IMR-90 (cell line): Measurements from ENCODE around the gene IL4R.

ENCODE experiments used
- BHLHE40 ChIP-seq: fragments of 150-350 bp; IDR thresholded peaks from 2 replicates; pipeline ENCODE4 v1.6.1; 2016; ENCODE audit warnings: mild to moderate bottlenecking, low read depth, low read length
- CEBPB ChIP-seq: IDR thresholded peaks from 2 replicates; pipeline ENCODE4 v1.6.1; 2012; ENCODE audit warnings: low read depth, low read length, improper control_type of control experiment
- CTCF ChIP-seq: conservative IDR thresholded peaks from 2 replicates; pipeline ENCODE4 v1.5.1; 2012; ENCODE audit warnings: mild to moderate bottlenecking, low read depth, low read length, improper control_type of control experiment
- FOS ChIP-seq: fragments of 150-350 bp; IDR thresholded peaks from 2 replicates; pipeline ENCODE4 v1.6.1; 2016; ENCODE audit warnings: low read depth, low read length
- MAFK ChIP-seq: IDR thresholded peaks from 2 replicates; pipeline ENCODE4 v1.6.1; 2012; ENCODE audit warnings: low read depth, low read length, improper control_type of control experiment
- POLR2A ChIP-seq: IDR thresholded peaks from 2 replicates; pipeline ENCODE4 v1.6.1; 2012; ENCODE audit warnings: mild to moderate bottlenecking, low read depth, low read length
- RAD21 ChIP-seq: IDR thresholded peaks from 2 replicates; pipeline ENCODE4 v1.6.1; 2012; ENCODE audit warnings: low read length, improper control_type of control experiment
- RCOR1 ChIP-seq: IDR thresholded peaks from 2 replicates; pipeline ENCODE4 v1.6.1; 2012; ENCODE audit warnings: mild to moderate bottlenecking, low read length, improper control_type of control experiment; ENCODE audit not compliant: insufficient replicate concordance
- RFX5 ChIP-seq: IDR thresholded peaks from 2 replicates; pipeline ENCODE4 v1.8.0; 2012; ENCODE audit warnings: low read depth, mild to moderate bottlenecking, low read length, moderate library complexity
- SMC3 ChIP-seq: fragments of 150-350 bp; IDR thresholded peaks from 2 replicates; pipeline ENCODE4 v1.6.1; 2016; ENCODE audit warnings: low read depth, mild to moderate bottlenecking, antibody characterized with exemption, low read length, moderate library complexity
- TF ChIP-seq, protein P1 (sequence below): fragments of 150-350 bp; IDR thresholded peaks from 2 replicates; pipeline ENCODE4 v1.6.1; 2016; ENCODE audit warnings: low read depth, mild to moderate bottlenecking, low read length, moderate library complexity, borderline replicate concordance

- TF ChIP-seq CTCF = no peak
- no peak for TF ChIP-seq FOS
- no peak for TF ChIP-seq SMC3
- no peak for TF ChIP-seq POLR2A
- no peak for TF ChIP-seq BHLHE40
- no peak for TF ChIP-seq RFX5
- TF ChIP-seq, protein P1, sequence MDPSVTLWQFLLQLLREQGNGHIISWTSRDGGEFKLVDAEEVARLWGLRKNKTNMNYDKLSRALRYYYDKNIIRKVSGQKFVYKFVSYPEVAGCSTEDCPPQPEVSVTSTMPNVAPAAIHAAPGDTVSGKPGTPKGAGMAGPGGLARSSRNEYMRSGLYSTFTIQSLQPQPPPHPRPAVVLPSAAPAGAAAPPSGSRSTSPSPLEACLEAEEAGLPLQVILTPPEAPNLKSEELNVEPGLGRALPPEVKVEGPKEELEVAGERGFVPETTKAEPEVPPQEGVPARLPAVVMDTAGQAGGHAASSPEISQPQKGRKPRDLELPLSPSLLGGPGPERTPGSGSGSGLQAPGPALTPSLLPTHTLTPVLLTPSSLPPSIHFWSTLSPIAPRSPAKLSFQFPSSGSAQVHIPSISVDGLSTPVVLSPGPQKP = no peak
- TF ChIP-seq CEBPB = no peak
- no peak for TF ChIP-seq MAFK
- TF ChIP-seq RAD21 = no peak
- no peak for TF ChIP-seq RCOR1
These were observed 97.0 kb downstream of the IL4R start for GRCh38 chr16:27410761-27411160.
